ENCODE data around the gene PIBF1.

- TF ChIP-seq POLR2A (IDR thresholded peaks at IDR 0.05; ENCODE audit: low read length) (no peak), GATA1 (IDR thresholded peaks at IDR 0.05; ENCODE audit: low read depth, low read length) (no peak)
Measured at GRCh38 chr13:73060251-73061160, 278.6 kb downstream of the PIBF1 start.
